Sigmoid colon (tissue), 7 donors: ENCODE results near the gene S1PR4. TPM values are rescaled to one million over a fixed set of nuclear protein-coding genes. Genes with fewer than 3 reads are reported as not detected.

Experiments used
- DNase-seq: peaks from one replicate; pipeline ENCODE4 v3.0.0-alpha.2; 2019
- H3K27ac ChIP-seq, 4 donors: fragments of 200-600 bp; sonication (generic); one replicate each; pipeline ENCODE4 v1.5.1; 2016 to 2019; ENCODE audit warnings: mild to moderate bottlenecking in 1 of 4
- H3K27me3 ChIP-seq, 3 donors: fragments of 200-600 bp; sonication (generic); one replicate each; pipeline ENCODE4 v1.5.1; 2019; ENCODE audit warnings: mild to moderate bottlenecking in 1 of 3
- H3K36me3 ChIP-seq, 4 donors: fragments of 200-600 bp; sonication (generic); one replicate each; pipeline ENCODE4 v1.5.1; 2016 to 2019
- H3K4me1 ChIP-seq, 4 donors: fragments of 200-600 bp; sonication (generic); one replicate each; pipeline ENCODE4 v1.5.1; 2017 to 2019
- H3K4me3 ChIP-seq, 4 donors: fragments of 200-600 bp; sonication (generic); one replicate each; pipeline ENCODE4 v1.5.1; 2017 to 2019; ENCODE audit warnings: mild to moderate bottlenecking in 2 of 4, moderate library complexity in 1 of 4
- H3K9me3 ChIP-seq, 4 donors: fragments of 200-600 bp in 3 of 4; sonication (generic) in 3 of 4; one replicate each; pipeline versions ENCODE4 v1.5.1 to v1.6.1; 2013 to 2019
- EP300 ChIP-seq, 4 donors: sonication (generic); formaldehyde crosslinking; IDR thresholded peaks; one replicate each; pipeline ENCODE4 v1.6.1; 2017; ENCODE audit warnings: antibody characterized with exemption in 4 of 4
- POLR2A ChIP-seq, 2 donors: fragments of 450-650 bp; IDR thresholded peaks; one replicate each; pipeline ENCODE4 v1.6.1; 2016; ENCODE audit warnings: antibody characterized with exemption in 2 of 2, mild to moderate bottlenecking in 2 of 2, moderate library complexity in 2 of 2
- POLR2AphosphoS5 ChIP-seq, 4 donors: sonication (generic); formaldehyde crosslinking; IDR thresholded peaks; one replicate each; pipeline ENCODE4 v1.6.1; 2017; ENCODE audit warnings: antibody characterized with exemption in 4 of 4
- WGBS, 2 donors: extraction: QIAGEN DNeasy Blood & Tissue Kit; methylation state at CpG; one replicate each; pipeline ENCODE4 v1.1.7; 2013; 5-methylcytosine and 5-hydroxymethylcytosine counted together
- intact Hi-C: fragments of 100-400 bp; cut with DNase I; formaldehyde crosslinking; loops from one replicate; pipeline ENCODE4 v1.15.1; 2023
- polyA plus RNA-seq, 3 donors: library from polyadenylated mRNA; stranded (reverse); fragments of 200-250 nt; gene quantifications; one replicate each; pipeline ENCODE4 v1.2.3, GENCODE V29; 2013
- total RNA-seq, 4 donors: library from RNA; depleted of rRNA; stranded (reverse); fragments of >200 nt; gene quantifications; one replicate each; pipeline ENCODE4 v1.1.0, GENCODE V29; 2016
- TF ChIP-seq, protein P1 (sequence below), 4 experiments: fragments of 450-650 bp in 3 of 4; fragments of 200-600 bp in 1 of 4; IDR thresholded peaks; one replicate each; pipeline ENCODE4 v1.5.1; 2016 to 2019; ENCODE audit warnings: antibody characterized with exemption in 4 of 4, mild to moderate bottlenecking in 3 of 4, moderate library complexity in 2 of 4
- donor health status: healthy with polysubstance abuse.
- donor health status: Bipolar disorder and iron deficiency.
- donor health status: healthy.

S1PR4 gene
- total and polyA plus RNA-seq, 7 donors = 0.33 to 24.4 (median 0.60) TPM; not detected in 2

DNA sequence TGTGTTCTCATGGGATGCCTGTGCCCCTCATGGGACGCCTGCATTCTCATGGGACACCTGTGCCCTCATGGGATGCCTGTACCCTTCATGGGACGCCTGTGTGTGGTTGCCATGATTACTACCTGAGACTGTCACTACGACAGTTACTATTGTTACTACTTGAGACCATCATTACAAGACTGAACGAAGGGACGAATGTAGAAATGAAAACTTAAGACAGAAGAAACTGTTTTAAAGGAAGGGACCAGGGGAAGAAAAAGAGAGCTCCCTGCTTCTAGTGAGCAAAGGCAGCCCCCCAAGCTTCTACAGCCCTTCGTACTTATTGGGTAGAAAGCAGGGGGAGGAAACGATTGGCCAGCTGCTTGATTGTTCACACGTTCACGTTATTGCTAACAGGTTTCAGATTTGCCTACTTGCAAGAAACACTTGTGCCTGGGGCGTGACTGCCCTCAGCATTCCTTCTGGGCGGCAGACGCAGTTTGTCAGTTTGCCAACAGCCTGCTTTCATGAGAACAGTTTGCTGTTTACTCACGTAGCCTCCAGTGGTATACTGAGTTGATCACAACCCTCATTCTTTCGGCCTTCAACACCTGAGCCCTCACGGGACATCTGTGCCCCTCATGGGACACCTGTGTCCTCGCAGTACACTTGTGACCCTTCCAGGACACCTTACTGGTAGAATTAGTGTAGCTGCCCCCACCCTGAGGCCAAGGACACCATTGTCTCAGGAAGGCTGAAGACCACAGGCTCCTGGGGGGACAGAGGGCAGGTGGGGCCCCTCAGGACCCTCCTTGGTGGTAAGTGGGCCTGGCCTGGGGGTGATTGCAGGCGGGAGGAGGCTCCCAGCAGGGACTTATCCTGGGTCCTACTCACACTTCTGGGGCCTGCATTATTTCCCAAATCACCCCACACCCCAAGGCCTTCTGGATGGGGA lies 2.5 kb upstream of the S1PR4 start:
- Histone ChIP-seq H3K36me3 (no peaks in the 10 kb centered on the region), H3K4me3 (no peak overlapping the region), H3K27ac (peak overlapping the region in 2 of 4 donors; percentile 12 to 46), H3K4me1 (no peaks in the 10 kb centered on the region), H3K27me3 (no peaks in the 10 kb centered on the region), H3K9me3 (no peaks in the 10 kb centered on the region)
- no peak for DNase-seq
- intact Hi-C loops = no loop called here
- 25 to 50% methylated on average over 17 of the region's 17 CpGs for WGBS, 2 donors
- no peak for TF ChIP-seq POLR2AphosphoS5 (IDR thresholded peaks at IDR 0.05)
- no peak for TF ChIP-seq EP300 (IDR thresholded peaks at IDR 0.05)
- TF ChIP-seq, protein P1, sequence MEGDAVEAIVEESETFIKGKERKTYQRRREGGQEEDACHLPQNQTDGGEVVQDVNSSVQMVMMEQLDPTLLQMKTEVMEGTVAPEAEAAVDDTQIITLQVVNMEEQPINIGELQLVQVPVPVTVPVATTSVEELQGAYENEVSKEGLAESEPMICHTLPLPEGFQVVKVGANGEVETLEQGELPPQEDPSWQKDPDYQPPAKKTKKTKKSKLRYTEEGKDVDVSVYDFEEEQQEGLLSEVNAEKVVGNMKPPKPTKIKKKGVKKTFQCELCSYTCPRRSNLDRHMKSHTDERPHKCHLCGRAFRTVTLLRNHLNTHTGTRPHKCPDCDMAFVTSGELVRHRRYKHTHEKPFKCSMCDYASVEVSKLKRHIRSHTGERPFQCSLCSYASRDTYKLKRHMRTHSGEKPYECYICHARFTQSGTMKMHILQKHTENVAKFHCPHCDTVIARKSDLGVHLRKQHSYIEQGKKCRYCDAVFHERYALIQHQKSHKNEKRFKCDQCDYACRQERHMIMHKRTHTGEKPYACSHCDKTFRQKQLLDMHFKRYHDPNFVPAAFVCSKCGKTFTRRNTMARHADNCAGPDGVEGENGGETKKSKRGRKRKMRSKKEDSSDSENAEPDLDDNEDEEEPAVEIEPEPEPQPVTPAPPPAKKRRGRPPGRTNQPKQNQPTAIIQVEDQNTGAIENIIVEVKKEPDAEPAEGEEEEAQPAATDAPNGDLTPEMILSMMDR (IDR thresholded peaks at IDR 0.05) = no peak
- TF ChIP-seq POLR2A (IDR thresholded peaks at IDR 0.05) = no peak

DNA sequence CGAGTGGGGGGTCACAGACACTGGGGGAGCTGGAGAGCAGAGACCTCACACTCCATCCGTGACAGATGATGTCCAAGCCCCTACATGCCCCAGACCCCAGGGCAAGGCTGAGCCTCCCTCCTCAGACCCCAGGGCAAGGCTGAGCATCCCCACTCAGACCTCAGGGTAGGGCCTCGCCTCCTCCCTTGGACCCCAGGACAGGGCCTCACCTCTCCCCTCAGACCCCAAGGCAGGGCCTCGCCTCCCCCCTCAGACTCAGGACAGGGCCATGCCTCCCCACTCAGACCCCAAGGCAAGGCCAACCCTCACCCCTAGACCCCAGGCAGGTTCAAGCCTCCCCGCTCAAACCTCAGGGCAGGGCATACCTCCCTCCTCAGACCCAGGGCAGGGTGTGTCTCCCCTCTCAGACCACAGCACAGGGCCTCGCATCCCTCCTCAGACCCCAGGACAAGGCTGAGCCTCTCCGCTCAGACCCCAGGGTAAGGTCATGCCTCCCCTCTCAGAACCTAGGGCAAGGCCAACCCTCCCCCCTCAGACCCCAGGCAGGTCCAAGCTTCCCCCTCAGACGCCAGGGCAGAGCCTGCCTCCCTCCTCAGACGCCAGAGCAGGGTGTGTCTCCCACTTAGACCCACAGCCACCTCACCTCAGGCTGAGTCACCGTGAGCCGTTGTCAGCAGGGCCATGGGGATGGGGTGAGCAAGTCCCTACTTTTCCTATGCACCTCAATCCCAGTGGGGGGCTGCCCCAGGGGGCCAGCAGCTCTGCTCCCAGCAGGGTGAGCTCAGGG lies 1.7 kb upstream of the S1PR4 start:
- intact Hi-C loops = no loop called here
- no peaks in the 10 kb centered on the region for H3K27me3 ChIP-seq
- no peaks in the 10 kb centered on the region for H3K4me1 ChIP-seq
- H3K36me3 ChIP-seq = no peaks in the 10 kb centered on the region
- no peak for DNase-seq
- no peaks in the 10 kb centered on the region for H3K9me3 ChIP-seq
- no peak for TF ChIP-seq POLR2A (IDR thresholded peaks at IDR 0.05)
- TF ChIP-seq EP300 (IDR thresholded peaks at IDR 0.05) = no peak
- TF ChIP-seq, protein P1 (IDR thresholded peaks at IDR 0.05) = no peak
- TF ChIP-seq POLR2AphosphoS5 (IDR thresholded peaks at IDR 0.05) = no peak
- WGBS, 2 donors = 53 to 63% methylated on average over 11 of the region's 11 CpGs
- no peak overlapping the region for H3K4me3 ChIP-seq
- H3K27ac ChIP-seq = peak overlapping the region in 2 of 4 donors; percentile 12 to 46

DNA sequence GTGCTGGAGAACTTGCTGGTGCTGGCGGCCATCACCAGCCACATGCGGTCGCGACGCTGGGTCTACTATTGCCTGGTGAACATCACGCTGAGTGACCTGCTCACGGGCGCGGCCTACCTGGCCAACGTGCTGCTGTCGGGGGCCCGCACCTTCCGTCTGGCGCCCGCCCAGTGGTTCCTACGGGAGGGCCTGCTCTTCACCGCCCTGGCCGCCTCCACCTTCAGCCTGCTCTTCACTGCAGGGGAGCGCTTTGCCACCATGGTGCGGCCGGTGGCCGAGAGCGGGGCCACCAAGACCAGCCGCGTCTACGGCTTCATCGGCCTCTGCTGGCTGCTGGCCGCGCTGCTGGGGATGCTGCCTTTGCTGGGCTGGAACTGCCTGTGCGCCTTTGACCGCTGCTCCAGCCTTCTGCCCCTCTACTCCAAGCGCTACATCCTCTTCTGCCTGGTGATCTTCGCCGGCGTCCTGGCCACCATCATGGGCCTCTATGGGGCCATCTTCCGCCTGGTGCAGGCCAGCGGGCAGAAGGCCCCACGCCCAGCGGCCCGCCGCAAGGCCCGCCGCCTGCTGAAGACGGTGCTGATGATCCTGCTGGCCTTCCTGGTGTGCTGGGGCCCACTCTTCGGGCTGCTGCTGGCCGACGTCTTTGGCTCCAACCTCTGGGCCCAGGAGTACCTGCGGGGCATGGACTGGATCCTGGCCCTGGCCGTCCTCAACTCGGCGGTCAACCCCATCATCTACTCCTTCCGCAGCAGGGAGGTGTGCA lies 587 bp downstream of the S1PR4 start:
- intact Hi-C loops = no loop called here
- H3K4me1 ChIP-seq = no peaks in the 10 kb centered on the region
- H3K27ac ChIP-seq = peak overlapping the region in 1 of 4 donors; percentile 46
- DNase-seq = no peak
- no peaks in the 10 kb centered on the region for H3K9me3 ChIP-seq
- WGBS, 2 donors = 52 to 84% methylated on average over 52 of the region's 52 CpGs
- TF ChIP-seq, protein P1 (IDR thresholded peaks at IDR 0.05) = no peak
- TF ChIP-seq POLR2A (IDR thresholded peaks at IDR 0.05) = no peak
- TF ChIP-seq EP300 (IDR thresholded peaks at IDR 0.05) = no peak
- no peak for TF ChIP-seq POLR2AphosphoS5 (IDR thresholded peaks at IDR 0.05)
- no peaks in the 10 kb centered on the region for H3K27me3 ChIP-seq
- H3K4me3 ChIP-seq = peak overlapping the region in 1 of 4 donors; percentile 18
- H3K36me3 ChIP-seq = no peaks in the 10 kb centered on the region

DNA sequence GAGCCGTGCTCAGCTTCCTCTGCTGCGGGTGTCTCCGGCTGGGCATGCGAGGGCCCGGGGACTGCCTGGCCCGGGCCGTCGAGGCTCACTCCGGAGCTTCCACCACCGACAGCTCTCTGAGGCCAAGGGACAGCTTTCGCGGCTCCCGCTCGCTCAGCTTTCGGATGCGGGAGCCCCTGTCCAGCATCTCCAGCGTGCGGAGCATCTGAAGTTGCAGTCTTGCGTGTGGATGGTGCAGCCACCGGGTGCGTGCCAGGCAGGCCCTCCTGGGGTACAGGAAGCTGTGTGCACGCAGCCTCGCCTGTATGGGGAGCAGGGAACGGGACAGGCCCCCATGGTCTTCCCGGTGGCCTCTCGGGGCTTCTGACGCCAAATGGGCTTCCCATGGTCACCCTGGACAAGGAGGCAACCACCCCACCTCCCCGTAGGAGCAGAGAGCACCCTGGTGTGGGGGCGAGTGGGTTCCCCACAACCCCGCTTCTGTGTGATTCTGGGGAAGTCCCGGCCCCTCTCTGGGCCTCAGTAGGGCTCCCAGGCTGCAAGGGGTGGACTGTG lies 1.2 kb downstream of the S1PR4 start:
- H3K27me3 ChIP-seq = no peaks in the 10 kb centered on the region
- H3K27ac ChIP-seq = no peak overlapping the region
- no peak for DNase-seq
- no peaks in the 10 kb centered on the region for H3K9me3 ChIP-seq
- H3K4me1 ChIP-seq = peaks cover 0 to 2% (median under 1%) of the 10 kb centered on the region in 4 donors
- intact Hi-C loops = no loop called here
- WGBS, 2 donors = 53 to 86% methylated on average over 31 of the region's 31 CpGs
- H3K4me3 ChIP-seq = peak overlapping the region in 1 of 4 donors; percentile 18
- no peak for TF ChIP-seq POLR2AphosphoS5 (IDR thresholded peaks at IDR 0.05)
- no peak for TF ChIP-seq POLR2A (IDR thresholded peaks at IDR 0.05)
- TF ChIP-seq EP300 (IDR thresholded peaks at IDR 0.05) = no peak
- TF ChIP-seq, protein P1 (IDR thresholded peaks at IDR 0.05) = no peak
- no peaks in the 10 kb centered on the region for H3K36me3 ChIP-seq
